GM12892 (cell line): ENCODE measurements around the gene DRAXIN.

Experiments
- POLR2A ChIP-seq: IDR thresholded peaks from 2 replicates; pipeline ENCODE4 v1.6.1; 2011; ENCODE audit warnings: low read depth, low read length, control low read depth
- POLR2AphosphoS5 ChIP-seq: IDR thresholded peaks from 2 replicates; pipeline ENCODE4 v1.6.1; 2011; ENCODE audit warnings: low read depth, low read length, control low read depth

DNA sequence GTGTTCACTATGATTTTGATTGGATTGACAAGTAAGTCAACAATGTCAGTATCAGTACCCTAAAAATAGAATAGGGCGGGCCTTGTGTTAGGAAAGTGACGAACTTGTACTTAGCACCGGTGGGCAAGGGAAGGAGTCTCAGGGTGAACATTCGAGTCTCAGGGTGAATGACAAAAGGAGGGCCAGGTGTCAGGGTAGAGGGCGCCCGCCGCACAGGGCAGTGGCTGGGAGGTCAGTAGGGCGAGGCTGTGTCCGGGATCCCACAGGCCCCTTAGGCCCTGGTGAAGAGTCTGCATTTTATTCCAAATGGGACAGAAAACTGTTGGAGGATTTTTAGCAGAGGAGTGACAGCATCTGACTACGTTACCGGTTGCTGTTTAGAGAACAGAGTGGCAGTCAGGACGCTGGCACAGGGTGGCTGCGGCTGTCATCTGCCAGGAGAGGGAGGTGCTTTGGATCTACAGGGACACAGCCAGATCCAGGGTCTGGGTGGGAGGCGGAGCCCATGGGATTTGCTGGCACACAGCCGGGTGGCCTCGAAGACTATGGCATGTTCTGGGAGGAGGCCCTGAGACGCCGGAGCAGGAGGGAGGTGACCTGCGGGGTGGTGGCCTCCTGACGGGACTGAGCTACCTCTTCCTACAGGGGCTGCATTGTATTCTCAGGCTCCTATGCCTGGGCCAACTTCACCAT, 55.4 kb downstream of the DRAXIN start:
- TF ChIP-seq POLR2A: no peak
- TF ChIP-seq POLR2AphosphoS5: no peak
